GM10847 (cell line): Measurements from ENCODE around the gene SERPINB1.

Experiments used
- POLR2A ChIP-seq: IDR thresholded peaks from 2 replicates; pipeline ENCODE4 v1.6.1; 2011; ENCODE audit not compliant: insufficient read length; ENCODE audit errors: extremely low read depth

Gene SERPINB1

DNA sequence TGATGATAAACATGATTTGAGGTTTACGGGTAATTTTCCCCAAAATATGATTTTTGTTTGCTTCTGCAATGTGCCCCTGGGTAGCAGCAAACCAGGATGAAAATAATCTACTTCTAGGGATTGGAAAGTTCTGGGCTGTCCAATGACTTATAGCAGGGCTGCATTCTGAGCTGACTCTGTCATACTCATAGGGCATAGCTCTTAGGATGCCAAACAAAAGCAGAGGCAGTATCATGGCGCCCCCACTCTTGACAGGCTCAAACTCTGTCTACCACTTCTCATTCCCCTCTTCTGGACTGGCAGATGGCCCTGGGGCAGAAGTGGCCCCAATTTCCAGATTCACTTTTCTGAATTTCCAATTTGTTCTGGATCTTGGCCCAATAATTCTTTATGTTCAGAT lies 10.3 kb downstream of the SERPINB1 start:
- TF ChIP-seq POLR2A, result no peak

DNA sequence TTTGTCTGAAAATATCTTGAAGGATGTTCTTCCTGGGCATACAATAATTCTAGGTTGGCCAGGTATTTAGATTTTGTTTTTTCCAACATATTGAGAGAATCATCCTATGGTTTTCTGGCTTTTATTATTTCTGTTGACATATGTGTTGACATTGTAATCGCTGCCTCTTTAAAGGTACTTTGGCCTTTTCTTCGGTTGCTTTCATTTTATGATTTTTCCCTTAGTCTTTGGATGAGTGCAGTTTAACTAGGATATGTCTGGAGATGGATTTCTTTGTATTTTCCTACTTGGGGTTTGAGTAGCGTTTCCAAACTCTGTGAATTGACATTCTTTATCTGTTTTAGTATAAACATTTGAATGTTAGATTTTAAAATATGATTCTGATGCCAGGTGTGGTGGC lies 11.5 kb downstream of the SERPINB1 start:
- TF ChIP-seq POLR2A, result no peak

DNA sequence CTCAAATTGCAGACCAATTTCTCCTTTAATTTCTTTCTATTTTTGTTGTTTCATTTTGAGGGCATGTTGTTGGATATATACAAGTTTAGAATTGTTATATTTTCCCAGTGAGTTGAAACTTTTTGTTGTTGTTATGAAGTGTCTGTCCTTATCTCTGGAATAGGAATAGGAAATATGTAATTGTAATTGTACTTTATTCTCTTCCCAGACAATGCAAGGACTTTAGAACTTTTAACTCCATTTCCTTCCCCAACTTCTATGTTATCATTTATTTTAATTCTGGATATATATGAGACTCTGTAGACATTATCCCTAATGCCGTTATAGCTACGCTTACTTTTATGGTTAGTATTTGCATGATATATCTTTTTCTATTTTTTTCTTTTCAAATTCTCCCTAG lies 12.4 kb downstream of the SERPINB1 start:
- TF ChIP-seq POLR2A, result no peak

DNA sequence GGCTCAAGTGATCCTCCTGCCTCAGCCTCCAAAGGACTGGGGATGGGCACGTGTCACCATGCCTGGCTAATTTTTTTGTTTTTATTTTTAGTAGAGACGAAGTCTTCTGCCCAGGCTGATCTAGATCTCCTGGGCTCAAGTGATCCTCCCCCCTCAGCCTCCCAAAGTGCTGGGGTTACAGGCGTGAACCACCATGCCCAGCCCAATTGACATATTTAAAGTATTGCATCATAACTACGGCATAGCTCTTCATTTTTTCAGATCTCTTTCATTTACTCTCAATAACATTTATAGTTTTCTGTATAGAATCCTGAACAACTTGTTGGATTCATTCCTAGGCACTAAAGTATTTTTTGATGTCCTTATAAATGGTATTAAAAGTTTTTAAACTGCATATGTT lies 13.0 kb downstream of the SERPINB1 start:
- no peak for TF ChIP-seq POLR2A

DNA sequence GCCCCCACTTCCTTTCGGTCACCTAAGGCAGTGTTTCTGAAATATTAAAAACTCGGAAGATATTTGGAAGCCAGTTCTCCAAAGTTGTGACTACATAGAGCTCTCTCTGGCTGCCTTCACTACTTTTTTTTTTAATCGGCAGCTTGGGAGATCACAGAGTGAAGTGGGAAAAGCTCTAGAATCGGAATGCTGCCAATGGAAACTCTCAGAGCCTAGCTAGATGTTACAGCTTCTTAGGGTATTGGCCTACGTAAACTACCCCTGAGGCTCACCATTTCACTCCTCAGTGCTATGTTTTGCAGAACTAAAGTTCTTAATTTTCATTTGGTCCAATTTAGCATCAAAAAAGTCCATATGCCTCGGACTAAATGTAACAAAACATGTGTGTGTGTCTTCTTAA lies 14.5 kb downstream of the SERPINB1 start:
- no peak for TF ChIP-seq POLR2A

DNA sequence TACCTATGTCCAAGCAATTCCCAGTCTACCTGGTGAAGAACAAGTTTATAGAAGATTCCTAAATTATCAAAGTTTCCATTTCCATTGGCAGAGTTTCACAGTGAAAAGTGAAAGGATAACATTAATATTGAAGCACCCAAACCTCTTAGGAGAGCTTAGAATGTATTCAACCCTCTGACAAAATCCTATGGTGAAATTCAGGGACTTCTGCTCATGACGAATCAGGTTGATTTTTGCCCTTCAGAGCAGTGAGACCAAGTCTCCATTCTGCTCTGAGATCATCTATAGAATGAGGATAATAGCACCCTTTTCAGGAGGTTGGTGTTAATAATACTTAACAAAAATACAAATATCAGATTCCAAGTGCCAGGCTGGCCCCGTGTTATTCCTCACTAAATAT lies 15.5 kb downstream of the SERPINB1 start:
- no peak for TF ChIP-seq POLR2A

DNA sequence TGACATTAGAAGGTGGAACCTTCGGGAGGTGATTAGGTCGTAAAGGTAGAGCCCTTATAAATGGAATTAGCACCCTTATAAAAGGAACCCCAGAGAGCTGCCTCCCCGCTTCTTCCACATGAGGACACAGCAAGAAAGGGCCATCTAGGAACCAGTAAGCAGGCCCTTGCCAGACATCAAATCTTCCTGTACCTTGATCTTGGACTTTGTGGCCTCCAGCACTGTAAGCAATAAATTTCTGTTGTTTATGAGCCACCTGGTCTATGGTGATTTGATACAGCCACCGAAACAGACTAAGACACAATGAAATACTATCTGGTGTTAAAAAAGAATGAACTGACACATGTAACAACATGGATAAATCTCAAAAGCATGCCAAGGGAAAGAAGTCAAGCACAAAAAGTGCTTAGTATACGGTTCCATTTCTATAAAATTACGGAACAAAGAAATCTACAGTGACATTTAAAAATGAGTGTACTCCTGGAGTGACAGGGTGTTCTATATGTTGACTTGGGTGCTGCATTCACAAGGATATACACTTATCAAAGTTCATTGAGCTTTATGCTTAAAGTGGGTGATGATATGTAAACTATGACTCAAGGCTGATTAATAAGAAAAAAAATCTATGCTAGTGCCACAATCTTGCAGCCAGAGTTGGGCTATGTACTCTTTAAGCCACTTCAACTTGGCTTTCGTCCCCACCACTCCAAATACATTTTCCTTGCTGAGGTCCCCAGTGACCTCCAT lies 18.4 kb downstream of the SERPINB1 start:
- TF ChIP-seq POLR2A, result no peak

DNA sequence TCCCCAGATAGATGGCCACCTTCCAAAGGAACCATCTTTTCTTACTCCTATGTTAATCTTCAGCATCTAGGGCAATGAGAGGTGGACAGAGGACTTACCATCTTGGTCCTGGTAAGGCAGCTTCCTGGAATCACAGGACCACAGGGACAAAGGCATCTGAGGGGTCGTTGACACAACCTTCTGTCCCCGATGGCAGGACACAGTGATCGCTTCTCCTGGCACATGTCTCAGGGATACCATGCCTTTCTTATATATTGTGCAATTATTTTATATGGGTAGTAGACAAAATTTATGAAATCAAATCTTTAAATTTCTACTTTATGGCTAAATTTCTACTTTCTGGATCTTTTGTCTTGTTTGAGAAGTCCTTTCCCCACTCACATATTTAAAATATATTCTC lies 20.1 kb downstream of the SERPINB1 start:
- no peak for TF ChIP-seq POLR2A

DNA sequence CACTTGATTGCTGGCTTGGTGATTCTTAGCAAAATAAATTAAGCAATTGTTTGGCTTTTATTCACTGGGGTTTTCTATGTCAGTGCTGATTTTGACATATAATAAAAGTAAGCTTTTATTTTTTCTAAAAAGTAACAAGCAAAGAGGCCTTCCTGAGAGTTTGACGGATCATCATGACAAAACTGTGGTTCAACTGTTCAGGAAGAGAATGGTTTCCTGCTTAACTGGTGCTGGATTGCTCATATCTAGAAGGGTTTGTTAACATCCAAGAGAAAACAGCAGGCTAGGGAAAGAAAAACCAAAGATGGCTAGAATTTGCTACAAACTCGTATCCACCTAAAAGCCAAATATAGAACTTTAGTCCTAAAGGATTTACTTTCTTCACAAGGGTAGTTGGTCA lies 21.2 kb downstream of the SERPINB1 start:
- TF ChIP-seq POLR2A, result no peak

DNA sequence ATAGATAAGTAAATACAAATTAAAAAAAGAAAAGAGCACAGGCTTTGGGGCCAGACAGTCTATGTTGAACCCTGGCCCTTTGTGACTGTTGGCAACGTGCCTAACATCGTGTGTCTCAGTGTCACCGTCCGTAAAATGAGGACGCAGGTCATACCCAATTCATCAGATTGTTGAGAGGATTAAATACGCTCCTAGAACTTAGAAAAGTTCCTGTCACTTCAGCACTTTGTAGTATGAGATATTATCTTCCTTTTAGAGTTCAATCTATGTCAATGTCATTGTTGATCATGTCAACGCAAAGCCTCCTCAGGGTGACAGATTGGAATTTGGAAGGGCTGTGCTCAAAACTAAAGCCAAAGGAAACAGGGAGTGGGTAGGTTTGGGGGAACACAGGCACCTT lies 21.7 kb downstream of the SERPINB1 start:
- no peak for TF ChIP-seq POLR2A

DNA sequence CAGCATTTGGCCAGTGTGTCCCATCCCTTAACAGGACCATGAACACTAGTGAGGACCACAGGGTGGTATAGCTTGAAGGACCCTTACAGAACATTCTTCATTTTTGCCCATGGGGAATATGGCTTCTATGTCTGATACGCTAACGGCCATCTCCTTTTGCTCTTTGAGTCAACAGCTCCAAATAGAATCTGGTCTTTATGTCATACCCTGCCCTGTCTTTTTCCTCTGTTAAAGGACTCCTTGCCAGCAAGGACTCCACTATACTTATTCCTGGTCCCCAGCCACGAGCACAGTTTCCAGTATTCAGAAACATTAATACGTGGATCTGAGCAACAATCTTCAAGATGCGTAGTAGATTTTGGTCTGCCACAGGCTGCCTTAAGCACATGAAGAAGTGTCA lies 22.5 kb downstream of the SERPINB1 start:
- no peak for TF ChIP-seq POLR2A

DNA sequence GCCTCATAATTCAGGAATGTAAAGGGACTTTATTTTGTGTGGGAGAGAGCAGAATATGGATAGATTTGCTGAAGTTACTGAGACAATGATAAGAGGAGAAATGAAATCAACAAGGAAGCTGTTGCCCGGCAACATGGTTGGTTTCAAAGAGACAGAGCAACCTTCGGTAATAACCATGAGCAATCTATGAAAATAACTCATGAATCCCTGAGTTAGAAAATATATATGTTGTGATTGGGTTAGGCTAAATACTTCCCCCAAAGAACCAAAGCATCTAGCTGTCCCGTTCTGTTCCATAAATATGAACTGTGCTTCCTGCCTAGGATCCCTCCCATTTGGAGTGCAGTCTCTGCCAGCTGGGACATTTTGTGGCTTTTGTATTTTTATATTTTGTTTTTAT lies 23.1 kb downstream of the SERPINB1 start:
- TF ChIP-seq POLR2A, result no peak

DNA sequence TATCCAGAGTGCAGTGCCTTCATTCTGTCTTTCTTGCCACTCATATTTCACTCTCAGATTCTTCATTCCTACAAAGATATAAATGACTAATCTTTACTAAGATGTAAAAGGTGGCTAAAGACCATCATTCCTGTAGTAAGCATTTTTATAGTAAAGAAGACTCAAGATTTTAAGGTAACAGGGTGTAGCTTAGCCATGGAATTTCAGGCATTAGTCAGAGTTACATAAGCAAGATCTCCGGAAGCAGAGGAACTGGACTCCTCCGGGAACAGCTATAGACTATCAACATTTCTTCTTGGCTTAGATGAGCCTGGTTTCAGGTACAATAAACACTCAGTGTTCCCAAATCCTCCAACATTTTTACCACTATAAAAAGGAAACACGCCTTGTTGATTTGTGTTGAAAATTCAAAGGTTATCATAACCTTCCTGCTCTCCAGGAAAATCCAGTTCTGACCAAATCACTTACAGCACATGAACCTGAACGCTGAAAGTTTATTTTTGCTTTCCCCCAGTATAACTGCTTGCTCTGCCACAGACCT lies 23.7 kb downstream of the SERPINB1 start:
- TF ChIP-seq POLR2A, result no peak

DNA sequence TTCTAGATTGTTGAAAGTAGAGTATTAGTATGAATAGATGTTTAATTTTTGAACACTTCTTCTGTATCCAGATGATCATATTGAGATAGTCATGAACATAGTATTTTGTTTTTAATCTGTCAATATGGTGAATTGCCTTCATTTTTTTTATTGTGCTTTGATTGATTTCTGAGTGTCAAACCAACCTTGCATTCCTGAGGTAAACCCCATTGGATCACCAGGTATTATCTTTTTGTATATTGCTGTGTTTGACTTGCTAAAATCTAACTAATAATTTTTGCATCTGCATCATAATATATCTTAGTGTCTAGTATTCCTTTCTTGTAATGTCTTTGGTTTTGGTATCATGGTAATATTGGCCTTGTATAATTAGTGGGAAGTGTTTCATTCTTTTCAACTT lies 25.5 kb downstream of the SERPINB1 start:
- no peak for TF ChIP-seq POLR2A

DNA sequence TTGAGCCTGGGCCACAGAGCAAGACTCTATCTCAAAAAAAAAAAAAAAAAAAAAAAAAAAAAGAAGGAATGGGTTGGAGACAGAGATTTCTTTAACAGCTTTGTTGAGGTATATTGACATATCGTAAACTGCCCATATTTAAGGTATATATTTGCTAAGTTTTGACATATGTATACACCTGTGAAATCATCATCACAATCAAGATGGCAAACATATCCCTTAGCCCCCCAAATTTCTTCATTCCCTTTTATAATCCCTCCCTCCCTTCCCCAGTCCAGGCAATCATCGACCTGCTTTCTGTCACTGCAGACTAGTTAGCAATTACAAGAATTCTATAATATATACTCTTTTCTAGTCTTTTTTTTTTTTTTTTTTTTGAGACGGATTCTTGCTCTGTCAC lies 29.0 kb downstream of the SERPINB1 start:
- TF ChIP-seq POLR2A, result no peak

DNA sequence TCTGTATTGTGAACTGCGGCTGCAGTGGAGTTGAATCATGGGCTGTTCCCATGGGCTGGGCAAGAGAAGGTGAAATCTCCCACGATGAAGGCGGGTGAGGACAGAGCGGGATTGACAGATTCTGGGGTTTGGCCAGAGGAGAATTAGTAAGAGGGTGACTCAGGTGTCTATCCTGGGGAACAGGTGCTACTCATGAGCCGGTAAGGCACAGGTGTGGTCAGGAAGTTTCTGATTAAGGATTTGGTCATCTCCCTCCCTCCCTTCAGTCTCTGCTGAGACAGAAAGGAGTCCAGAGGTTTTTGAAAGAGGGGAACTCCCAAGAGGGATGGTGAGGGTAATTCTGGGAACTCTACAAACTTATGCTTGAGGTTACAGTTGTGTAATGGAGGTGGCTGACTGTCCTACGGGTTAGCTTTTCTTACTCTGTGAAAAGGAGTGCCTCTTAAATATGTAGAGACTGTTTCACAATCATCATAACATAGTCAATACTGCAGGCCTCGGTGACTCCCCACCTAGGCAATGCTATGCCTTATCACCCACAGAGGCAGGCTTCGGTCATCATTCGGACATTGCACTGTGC lies 31.5 kb downstream of the SERPINB1 start:
- TF ChIP-seq POLR2A, result no peak

DNA sequence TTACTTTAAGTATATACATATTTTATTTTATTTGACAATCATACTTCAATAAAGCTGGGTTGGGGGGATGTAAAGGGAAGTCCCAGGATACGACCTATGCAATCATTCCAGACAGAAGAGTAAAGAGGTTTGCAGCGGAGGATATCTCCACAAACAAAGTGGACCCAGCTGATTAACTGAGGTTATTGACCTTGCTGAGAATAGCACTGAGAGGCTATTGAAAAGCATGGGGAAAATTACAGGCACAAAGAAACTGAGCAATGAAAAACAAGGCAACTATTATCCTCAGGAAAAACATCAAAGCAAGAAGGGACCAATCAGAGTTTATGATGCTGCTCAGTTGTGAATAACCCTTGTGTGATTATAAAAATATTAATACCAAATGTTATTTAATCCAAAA lies 32.6 kb downstream of the SERPINB1 start:
- no peak for TF ChIP-seq POLR2A
